Embryonic facial prominence (tissue), 1 donor: ENCODE data around the gene TRO.

Experiments used
- DNase-seq: peaks from one replicate; pipeline ENCODE4 v3.0.0-alpha.2; 2016; ENCODE audit errors: extremely low spot score

TRO gene

DNA sequence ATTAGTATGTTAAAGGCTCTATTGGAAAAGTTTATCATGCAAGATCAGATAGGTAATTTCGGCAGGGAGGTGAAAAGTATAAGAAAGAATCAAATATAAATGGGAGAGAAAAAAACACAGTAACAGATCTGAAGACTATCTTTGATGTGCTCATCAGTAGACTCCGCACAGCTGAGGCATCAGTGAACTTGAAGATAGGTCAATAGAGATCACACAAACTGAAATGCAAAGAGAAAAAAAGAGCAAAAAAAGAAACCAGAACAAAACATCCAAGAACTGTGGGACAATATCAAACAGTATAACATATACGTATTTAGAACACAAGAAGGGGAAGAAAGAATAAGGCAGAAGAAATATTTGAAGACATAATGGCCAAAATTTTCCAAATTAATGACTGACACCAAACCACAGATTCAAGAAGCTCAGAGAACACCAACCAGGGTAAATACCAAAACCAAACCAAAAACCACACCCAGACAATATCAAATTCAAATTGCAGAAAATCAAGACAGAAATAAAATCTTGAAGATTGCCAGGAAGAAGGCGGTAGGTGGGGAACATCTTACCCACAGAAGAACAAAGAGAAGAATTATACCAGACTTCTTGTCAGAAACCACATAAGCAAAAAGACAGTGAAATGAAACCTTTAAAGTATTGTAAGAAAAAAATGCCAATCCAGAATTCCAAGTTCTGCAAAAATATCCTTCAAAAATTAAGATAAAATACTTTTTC lies 44.3 kb downstream of the TRO start:
- no peak for DNase-seq

DNA sequence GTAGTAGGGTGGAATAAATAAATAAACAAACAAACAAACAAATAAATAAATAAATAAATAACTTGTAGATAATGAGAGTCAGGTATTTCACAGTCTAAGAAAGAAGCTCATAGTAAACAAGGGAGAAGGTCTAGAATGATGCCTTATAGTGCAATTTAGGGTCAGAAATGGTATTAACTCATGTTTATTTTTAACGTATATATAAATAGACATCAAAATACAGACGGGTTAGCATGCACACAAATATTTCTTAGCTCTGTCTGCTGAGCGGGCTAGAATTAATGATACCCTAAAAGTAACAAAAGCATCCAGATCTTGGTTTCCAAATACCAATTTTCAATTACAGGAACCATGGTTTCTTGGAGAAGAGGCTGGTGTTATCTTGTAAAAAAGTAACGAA lies 56.8 kb downstream of the TRO start:
- no peak for DNase-seq

DNA sequence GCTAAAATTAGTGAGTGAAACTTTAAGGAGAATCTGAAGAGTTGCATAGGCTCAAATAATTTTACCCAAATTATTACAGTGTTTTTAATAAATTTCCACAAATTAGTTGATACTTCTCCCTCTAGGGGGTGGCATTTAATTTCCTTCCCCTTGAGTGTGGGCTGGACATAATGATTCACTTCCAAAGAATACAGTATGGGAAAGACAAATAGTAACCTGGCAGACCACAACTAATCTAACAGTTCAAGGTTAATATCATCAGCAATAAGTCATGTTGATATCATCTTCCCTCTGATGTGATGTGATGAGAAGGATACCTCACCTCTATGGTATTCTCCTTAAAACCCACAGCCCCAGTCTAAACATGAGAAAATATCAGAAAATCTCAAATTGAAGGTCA lies 57.8 kb downstream of the TRO start:
- DNase-seq, result no peak

DNA sequence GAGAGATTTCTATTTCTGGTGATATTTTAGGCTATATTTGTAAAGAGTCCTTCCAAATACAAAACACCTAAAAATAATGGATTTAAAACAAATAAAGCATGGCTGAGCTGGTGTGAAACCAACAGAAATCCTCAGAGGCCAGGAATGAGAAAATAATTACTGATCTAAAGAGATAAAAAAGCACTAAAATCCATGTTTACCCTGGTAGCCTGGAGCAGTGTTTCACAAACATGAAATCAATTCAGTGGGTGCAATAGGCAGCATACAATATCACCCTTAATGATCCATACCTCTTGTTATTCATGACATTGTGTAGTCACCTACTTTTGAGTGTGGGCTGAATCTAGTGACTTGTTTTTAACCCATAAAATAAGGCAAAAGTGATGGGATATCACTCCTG lies 58.8 kb downstream of the TRO start:
- DNase-seq, result no peak

DNA sequence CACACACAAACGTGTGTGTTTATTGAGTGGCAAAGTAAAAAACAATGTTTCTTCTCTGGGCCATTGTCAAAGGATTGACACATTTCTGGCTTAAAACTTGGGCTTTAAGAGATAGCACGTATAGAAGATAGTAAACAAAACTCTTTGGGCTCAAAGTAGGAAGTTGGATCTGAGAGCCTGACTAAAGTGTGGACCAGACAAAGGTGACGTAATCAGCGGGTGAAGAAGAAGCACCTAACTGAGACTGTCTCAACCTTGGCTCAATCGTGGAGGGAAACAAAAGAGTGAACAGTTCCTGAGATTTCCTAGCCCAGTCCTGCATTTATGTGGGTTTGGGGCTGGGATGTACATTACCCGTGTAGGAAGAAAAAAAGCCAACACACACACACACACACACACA lies 59.7 kb downstream of the TRO start:
- DNase-seq, result no peak
